ENCODE data around the gene DUS2.

Gene DUS2

GRCh38 chr16:68022728-68023537 lies at the start of gene DUS2, which contains the start of gene DDX28:
TSS of gene DUS2 (plus strand) at chr16:68023284. CDS start at chr16:68038024, 14,740 bp downstream.
TSS of gene DDX28 (minus strand) at chr16:68023232. CDS start at chr16:68023202, 30 bp downstream.
- no peaks in the 10 kb centered on the region for H3K27me3 Mint-ChIP-seq (ENCODE audit: low read depth)
- H3K9me3 Mint-ChIP-seq: no peaks in the 10 kb centered on the region
- peak; percentile 94 for DNase-seq (ENCODE audit: low spot score)
- H3K27ac Mint-ChIP-seq: peak within 1 kb of the TSS; percentile 96
- peaks cover 13% of the 10 kb centered on the region for H3K4me1 Mint-ChIP-seq (ENCODE audit: low read depth)
- peak within 1 kb of the TSS; percentile 100 for H3K4me3 Mint-ChIP-seq
- H3K36me3 Mint-ChIP-seq (ENCODE audit: low read depth): peaks cover 19% of the 10 kb centered on the region

- Mint-ChIP-seq H3K9me3 (no peaks in the 10 kb centered on the region), H3K4me1 (ENCODE audit: low read depth) (no peaks in the 10 kb centered on the region), H3K4me3 (no peak overlapping the region), H3K36me3 (ENCODE audit: low read depth) (no peaks in the 10 kb centered on the region), H3K27ac (no peak overlapping the region), H3K27me3 (ENCODE audit: low read depth) (peaks cover 2% of the 10 kb centered on the region)
- no peak for DNase-seq (ENCODE audit: low spot score)
Measured at GRCh38 chr16:67975321-67976105, 47.6 kb upstream of the DUS2 start.

GRCh38 chr16:67976205-67976604 lies 46.9 kb upstream of the DUS2 start:
- peaks cover 2% of the 10 kb centered on the region for H3K27me3 Mint-ChIP-seq (ENCODE audit: low read depth)
- H3K9me3 Mint-ChIP-seq: no peaks in the 10 kb centered on the region
- H3K4me1 Mint-ChIP-seq (ENCODE audit: low read depth): no peaks in the 10 kb centered on the region
- no peak for DNase-seq (ENCODE audit: low spot score)
- no peaks in the 10 kb centered on the region for H3K36me3 Mint-ChIP-seq (ENCODE audit: low read depth)
- no peak overlapping the region for H3K27ac Mint-ChIP-seq
- no peak overlapping the region for H3K4me3 Mint-ChIP-seq

- no peak overlapping the region for H3K4me3 Mint-ChIP-seq
- no peaks in the 10 kb centered on the region for H3K36me3 Mint-ChIP-seq (ENCODE audit: low read depth)
- no peak for DNase-seq (ENCODE audit: low spot score)
- H3K9me3 Mint-ChIP-seq: no peaks in the 10 kb centered on the region
- no peak overlapping the region for H3K27ac Mint-ChIP-seq
- H3K27me3 Mint-ChIP-seq (ENCODE audit: low read depth): peaks cover 2% of the 10 kb centered on the region
- no peaks in the 10 kb centered on the region for H3K4me1 Mint-ChIP-seq (ENCODE audit: low read depth)
Measured at GRCh38 chr16:67977005-67977404, 46.1 kb upstream of the DUS2 start.

GRCh38 chr16:67977469-67978227 lies 45.4 kb upstream of the DUS2 start:
- H3K27ac Mint-ChIP-seq: no peak overlapping the region

GRCh38 chr16:67979955-67980678 lies 43.0 kb upstream of the DUS2 start, which contains the start of gene DPEP3:
TSS of gene DPEP3 (minus strand) at chr16:67980499. CDS start at chr16:67980380, 119 bp downstream.
- DNase-seq (ENCODE audit: low spot score): no peak
- Mint-ChIP-seq H3K27me3 (ENCODE audit: low read depth) (no peaks in the 10 kb centered on the region), H3K4me3 (no peak within 1 kb of the TSS), H3K9me3 (no peaks in the 10 kb centered on the region), H3K36me3 (ENCODE audit: low read depth) (no peaks in the 10 kb centered on the region), H3K27ac (no peak within 1 kb of the TSS), H3K4me1 (ENCODE audit: low read depth) (peaks cover 17% of the 10 kb centered on the region)

More at GRCh38 chr16:67977469-67978227, 45.4 kb upstream of the DUS2 start:
- H3K36me3 Mint-ChIP-seq (ENCODE audit: low read depth): no peaks in the 10 kb centered on the region
- H3K9me3 Mint-ChIP-seq: no peaks in the 10 kb centered on the region
- DNase-seq (ENCODE audit: low spot score): no peak
- H3K4me3 Mint-ChIP-seq: no peak overlapping the region
- peaks cover 2% of the 10 kb centered on the region for H3K27me3 Mint-ChIP-seq (ENCODE audit: low read depth)
- no peaks in the 10 kb centered on the region for H3K4me1 Mint-ChIP-seq (ENCODE audit: low read depth)

- H3K27ac Mint-ChIP-seq: no peak overlapping the region
- peaks cover 17% of the 10 kb centered on the region for H3K4me1 Mint-ChIP-seq (ENCODE audit: low read depth)
- H3K9me3 Mint-ChIP-seq: no peaks in the 10 kb centered on the region
- DNase-seq (ENCODE audit: low spot score): no peak
- no peak overlapping the region for H3K4me3 Mint-ChIP-seq
- no peaks in the 10 kb centered on the region for H3K27me3 Mint-ChIP-seq (ENCODE audit: low read depth)
- no peaks in the 10 kb centered on the region for H3K36me3 Mint-ChIP-seq (ENCODE audit: low read depth)
Measured at GRCh38 chr16:67982011-67982696, 40.9 kb upstream of the DUS2 start.

GRCh38 chr16:67986949-67987348 lies 36.1 kb upstream of the DUS2 start:
- Mint-ChIP-seq H3K4me3 (no peak overlapping the region), H3K36me3 (ENCODE audit: low read depth) (no peaks in the 10 kb centered on the region), H3K9me3 (no peaks in the 10 kb centered on the region), H3K27me3 (ENCODE audit: low read depth) (no peaks in the 10 kb centered on the region), H3K4me1 (ENCODE audit: low read depth) (peaks cover 17% of the 10 kb centered on the region), H3K27ac (no peak overlapping the region)
- no peak for DNase-seq (ENCODE audit: low spot score)

GRCh38 chr16:67987460-67988160 lies 35.5 kb upstream of the DUS2 start:
- Mint-ChIP-seq H3K27ac (no peak overlapping the region), H3K4me1 (ENCODE audit: low read depth) (peaks cover 19% of the 10 kb centered on the region), H3K27me3 (ENCODE audit: low read depth) (no peaks in the 10 kb centered on the region), H3K9me3 (no peaks in the 10 kb centered on the region), H3K4me3 (no peak overlapping the region), H3K36me3 (ENCODE audit: low read depth) (no peaks in the 10 kb centered on the region)
- DNase-seq (ENCODE audit: low spot score): no peak

GRCh38 chr16:67988675-67989074 lies 34.4 kb upstream of the DUS2 start:
- H3K4me3 Mint-ChIP-seq: no peak overlapping the region
- H3K27ac Mint-ChIP-seq: peak overlapping the region; percentile 42
- no peaks in the 10 kb centered on the region for H3K36me3 Mint-ChIP-seq (ENCODE audit: low read depth)
- H3K9me3 Mint-ChIP-seq: no peaks in the 10 kb centered on the region
- H3K27me3 Mint-ChIP-seq (ENCODE audit: low read depth): no peaks in the 10 kb centered on the region
- DNase-seq (ENCODE audit: low spot score): no peak
- H3K4me1 Mint-ChIP-seq (ENCODE audit: low read depth): peaks cover 19% of the 10 kb centered on the region

GRCh38 chr16:67989322-67990017 lies 33.6 kb upstream of the DUS2 start:
- no peak for DNase-seq (ENCODE audit: low spot score)
- H3K36me3 Mint-ChIP-seq (ENCODE audit: low read depth): no peaks in the 10 kb centered on the region
- peaks cover 16% of the 10 kb centered on the region for H3K4me1 Mint-ChIP-seq (ENCODE audit: low read depth)
- no peak overlapping the region for H3K27ac Mint-ChIP-seq
- H3K4me3 Mint-ChIP-seq: no peak overlapping the region
- no peaks in the 10 kb centered on the region for H3K27me3 Mint-ChIP-seq (ENCODE audit: low read depth)
- no peaks in the 10 kb centered on the region for H3K9me3 Mint-ChIP-seq

GRCh38 chr16:67990018-67990386 lies 33.1 kb upstream of the DUS2 start:
- H3K27ac Mint-ChIP-seq: peak overlapping the region; percentile 28
- H3K36me3 Mint-ChIP-seq (ENCODE audit: low read depth): no peaks in the 10 kb centered on the region
- H3K27me3 Mint-ChIP-seq (ENCODE audit: low read depth): no peaks in the 10 kb centered on the region
- no peak overlapping the region for H3K4me3 Mint-ChIP-seq
- no peaks in the 10 kb centered on the region for H3K9me3 Mint-ChIP-seq
- peaks cover 14% of the 10 kb centered on the region for H3K4me1 Mint-ChIP-seq (ENCODE audit: low read depth)
- DNase-seq (ENCODE audit: low spot score): no peak
